HUES48 (cell line): ENCODE data around the gene HOXA1.

Source experiments
- H3K27ac ChIP-seq: one replicate; pipeline ENCODE4 v1.7.0; 2013; ENCODE audit warnings: low read depth, low read length, inconsistent platforms
- H3K27me3 ChIP-seq: 2 replicates; pipeline ENCODE4 v1.6.1; 2013; ENCODE audit warnings: mild to moderate bottlenecking, low read length; ENCODE audit not compliant: control insufficient read depth, insufficient read depth
- H3K36me3 ChIP-seq: 2 replicates; pipeline ENCODE4 v1.6.1; 2013; ENCODE audit warnings: low read length; ENCODE audit not compliant: control insufficient read depth, insufficient read depth
- H3K4me1 ChIP-seq: 2 replicates; pipeline ENCODE4 v1.6.1; 2013; ENCODE audit warnings: mild to moderate bottlenecking, low read length; ENCODE audit not compliant: control insufficient read depth, insufficient read depth
- H3K4me3 ChIP-seq: 2 replicates; pipeline ENCODE4 v1.5.1; 2013; ENCODE audit warnings: mild to moderate bottlenecking, low read depth, low read length
- H3K9ac ChIP-seq: 2 replicates; pipeline ENCODE4 v1.6.1; 2013; ENCODE audit warnings: mild to moderate bottlenecking, low read depth, low read length, moderate library complexity
- H3K9me3 ChIP-seq: 2 replicates; pipeline ENCODE4 v1.6.1; 2013; ENCODE audit warnings: low read length; ENCODE audit not compliant: control insufficient read depth, insufficient read depth

HOXA1 gene

GRCh38 chr7:27107391-27108381 is 11.9 kb upstream of the HOXA1 start:
- Histone ChIP-seq H3K4me1 (peaks cover 12% of the 10 kb centered on the region; the same call in 1 of the 2 replicates), H3K9me3 (no peaks in the 10 kb centered on the region), H3K27ac (no peak overlapping the region), H3K4me3 (no peak overlapping the region), H3K9ac (no peak overlapping the region), H3K27me3 (peaks cover 100% of the 10 kb centered on the region), H3K36me3 (no peaks in the 10 kb centered on the region)

GRCh38 chr7:27106901-27107240 is 11.1 kb upstream of the HOXA1 start:
- no peak overlapping the region for H3K4me3 ChIP-seq
- H3K4me1 ChIP-seq: peaks cover 12% of the 10 kb centered on the region; the same call in 1 of the 2 replicates
- no peaks in the 10 kb centered on the region for H3K9me3 ChIP-seq
- H3K27me3 ChIP-seq: peaks cover 100% of the 10 kb centered on the region
- H3K27ac ChIP-seq: no peak overlapping the region
- H3K9ac ChIP-seq: no peak overlapping the region
- no peaks in the 10 kb centered on the region for H3K36me3 ChIP-seq

- no peak overlapping the region for H3K4me3 ChIP-seq
- H3K36me3 ChIP-seq: no peaks in the 10 kb centered on the region
- peaks cover 15% of the 10 kb centered on the region; the same call in 1 of the 2 replicates for H3K4me1 ChIP-seq
- no peak overlapping the region for H3K9ac ChIP-seq
- no peaks in the 10 kb centered on the region for H3K9me3 ChIP-seq
- H3K27ac ChIP-seq: no peak overlapping the region
- H3K27me3 ChIP-seq: peaks cover 100% of the 10 kb centered on the region
These were observed 10.5 kb upstream of the HOXA1 start for GRCh38 chr7:27106181-27106900.

- H3K27me3 ChIP-seq: peaks cover 100% of the 10 kb centered on the region
- H3K4me1 ChIP-seq: peaks cover 24% of the 10 kb centered on the region
- H3K9ac ChIP-seq: no peak overlapping the region
- no peak overlapping the region for H3K27ac ChIP-seq
- H3K4me3 ChIP-seq: no peak overlapping the region
- H3K36me3 ChIP-seq: no peaks in the 10 kb centered on the region
- no peaks in the 10 kb centered on the region for H3K9me3 ChIP-seq
These were observed 9.7 kb upstream of the HOXA1 start for GRCh38 chr7:27105301-27106031.

- Histone ChIP-seq H3K4me3 (no peak overlapping the region), H3K4me1 (peaks cover 26% of the 10 kb centered on the region), H3K36me3 (no peaks in the 10 kb centered on the region), H3K27ac (no peak overlapping the region), H3K27me3 (peaks cover 100% of the 10 kb centered on the region), H3K9ac (no peak overlapping the region), H3K9me3 (no peaks in the 10 kb centered on the region)
These were observed 8.7 kb upstream of the HOXA1 start for GRCh38 chr7:27104341-27105058.

GRCh38 chr7:27103489-27104226 is 7.9 kb upstream of the HOXA1 start:
- no peak overlapping the region for H3K4me3 ChIP-seq
- H3K36me3 ChIP-seq: no peaks in the 10 kb centered on the region
- H3K27ac ChIP-seq: no peak overlapping the region
- H3K9me3 ChIP-seq: no peaks in the 10 kb centered on the region
- H3K4me1 ChIP-seq: peaks cover 26% of the 10 kb centered on the region
- H3K9ac ChIP-seq: no peak overlapping the region
- H3K27me3 ChIP-seq: peaks cover 100% of the 10 kb centered on the region

GRCh38 chr7:27102581-27103442 is 7.0 kb upstream of the HOXA1 start, which contains the start of gene HOXA2:
Gene HOXA2 (minus strand): TSS chr7:27102683. CDS start chr7:27102500, 183 bp downstream.
- H3K9me3 ChIP-seq: no peaks in the 10 kb centered on the region
- H3K27ac ChIP-seq: no peak within 1 kb of the TSS
- H3K36me3 ChIP-seq: no peaks in the 10 kb centered on the region
- peaks cover 100% of the 10 kb centered on the region for H3K27me3 ChIP-seq
- no peak within 1 kb of the TSS for H3K9ac ChIP-seq
- H3K4me1 ChIP-seq: peaks cover 28% of the 10 kb centered on the region
- no peak within 1 kb of the TSS for H3K4me3 ChIP-seq

GRCh38 chr7:27101957-27102580 is 6.3 kb upstream of the HOXA1 start:
- Histone ChIP-seq H3K36me3 (no peaks in the 10 kb centered on the region), H3K9me3 (no peaks in the 10 kb centered on the region), H3K9ac (no peak overlapping the region), H3K4me1 (peaks cover 32% of the 10 kb centered on the region), H3K27me3 (peaks cover 100% of the 10 kb centered on the region), H3K4me3 (no peak overlapping the region), H3K27ac (no peak overlapping the region)
